Testis (tissue), 3 donors: ENCODE results near the gene KIF4A. TPM values are rescaled to one million over a fixed set of nuclear protein-coding genes. Genes with fewer than 3 reads are reported as not detected.
"Not testable (repeated sequence)": the region's sequence is repeated elsewhere in the genome, so short reads cannot be mapped to it uniquely, and the experiment has no call there.

Experiments
- DNase-seq: peaks from one replicate; pipeline ENCODE4 v3.0.0-alpha.2; 2019
- H3K27ac ChIP-seq, 2 donors: fragments of 200-600 bp; sonication (generic); one replicate each; pipeline ENCODE4 v1.5.1; 2019
- H3K27me3 ChIP-seq: fragments of 200-600 bp; sonication (generic); one replicate; pipeline ENCODE4 v1.5.1; 2019
- H3K36me3 ChIP-seq: fragments of 200-600 bp; sonication (generic); one replicate; pipeline ENCODE4 v1.5.1; 2017; ENCODE audit warnings: low read depth; ENCODE audit errors: missing control alignments
- H3K4me1 ChIP-seq: fragments of 200-600 bp; sonication (generic); one replicate; pipeline ENCODE4 v1.5.1; 2019
- H3K4me3 ChIP-seq, 2 donors: fragments of 200-600 bp; sonication (generic); one replicate each; pipeline ENCODE4 v1.5.1; 2017 to 2019
- H3K9me3 ChIP-seq: fragments of 200-600 bp; sonication (generic); one replicate; pipeline ENCODE4 v1.5.1; 2017
- CTCF ChIP-seq, 3 experiments: fragments of 450-650 bp in 2 of 3; fragments of 200-600 bp in 1 of 3; sonication (generic) in 1 of 3; IDR thresholded peaks; one replicate each; pipeline ENCODE4 v1.5.1; 2016 to 2019; ENCODE audit warnings: antibody characterized with exemption in 3 of 3, mild to moderate bottlenecking in 2 of 3, moderate library complexity in 1 of 3
- POLR2A ChIP-seq: fragments of 450-650 bp; IDR thresholded peaks from one replicate; pipeline ENCODE4 v1.6.1; 2017; ENCODE audit warnings: antibody characterized with exemption, mild to moderate bottlenecking, moderate library complexity
- WGBS, 2 donors: methylation state at CpG; one replicate each; pipeline ENCODE4 v1.1.5; 2018; 5-methylcytosine and 5-hydroxymethylcytosine counted together
- intact Hi-C: fragments of 100-400 bp; cut with DNase I; formaldehyde crosslinking; loops from one replicate; pipeline ENCODE4 v1.15.1; 2023; ENCODE audit warnings: low total_unique reads
- polyA plus RNA-seq: library from polyadenylated mRNA; stranded (reverse); fragments of 350-450 nt; fragmentation: Illumina TruSeq; extraction: RNeasy Lipid Tissue Mini Kit (QIAGEN cat#74804); gene quantifications from one replicate; pipeline ENCODE4 v1.2.3, GENCODE V29; 2014; ENCODE audit warnings: low read depth, low replicate concordance; ENCODE audit not compliant: insufficient read depth
- total RNA-seq, 2 donors: library from RNA; depleted of rRNA; stranded (reverse); fragments of >200 nt; gene quantifications; one replicate each; pipeline ENCODE4 v1.2.3, GENCODE V29; 2016

The KIF4A gene
- total and polyA plus RNA-seq, 3 donors from 2014 or later = 2.0 to 3.6 (median 2.4) TPM

GRCh38 chrX:70398899-70399298 lies 109.0 kb downstream of the KIF4A start:
- Histone ChIP-seq H3K27ac (no peak overlapping the region), H3K9me3 (no peaks in the 10 kb centered on the region), H3K4me1 (no peaks in the 10 kb centered on the region), H3K27me3 (no peaks in the 10 kb centered on the region), H3K36me3 (no peaks in the 10 kb centered on the region), H3K4me3 (no peak overlapping the region)
- intact Hi-C loops = no loop called here
- 80 to 90% methylated on average over 4 of the region's 4 CpGs for WGBS, 2 donors
- TF ChIP-seq POLR2A (no peak), CTCF (IDR thresholded peaks at IDR 0.05) (no peak)
- no peak for DNase-seq

- 100% methylated on average over 1 of the region's 3 CpGs; no CpG with 5 or more reads in 1 of the 2 donors for WGBS, 2 donors
- H3K4me3 ChIP-seq = not testable (repeated sequence)
These were observed 110.3 kb downstream of the KIF4A start for GRCh38 chrX:70400181-70400580.

GRCh38 chrX:70402721-70403120 lies 112.8 kb downstream of the KIF4A start:
- TF ChIP-seq CTCF (IDR thresholded peaks at IDR 0.05) = no peak
- TF ChIP-seq POLR2A = no peak
- Histone ChIP-seq H3K27me3 (no peaks in the 10 kb centered on the region), H3K9me3 (no peaks in the 10 kb centered on the region), H3K4me3 (no peak overlapping the region), H3K36me3 (no peaks in the 10 kb centered on the region), H3K4me1 (no peaks in the 10 kb centered on the region), H3K27ac (no peak overlapping the region)
- intact Hi-C loops = no loop called here
- DNase-seq = no peak
- 98 to 100% methylated on average over 2 of the region's 2 CpGs for WGBS, 2 donors

More at GRCh38 chrX:70400181-70400580, 110.3 kb downstream of the KIF4A start:
- DNase-seq, H3K27me3 ChIP-seq, intact Hi-C loops, H3K36me3 ChIP-seq, H3K9me3 ChIP-seq, H3K27ac ChIP-seq, H3K4me1 ChIP-seq: not testable (repeated sequence)

- no peaks in the 10 kb centered on the region for H3K27me3 ChIP-seq
These were observed 115.1 kb downstream of the KIF4A start for GRCh38 chrX:70405003-70405402.

GRCh38 chrX:70410921-70411320 lies 121.0 kb downstream of the KIF4A start:
- no peaks in the 10 kb centered on the region for H3K27me3 ChIP-seq
- H3K9me3 ChIP-seq = no peaks in the 10 kb centered on the region
- no peaks in the 10 kb centered on the region for H3K4me1 ChIP-seq
- TF ChIP-seq CTCF (IDR thresholded peaks at IDR 0.05) (no peak), POLR2A (no peak)
- no peaks in the 10 kb centered on the region for H3K36me3 ChIP-seq
- H3K4me3 ChIP-seq = no peak overlapping the region
- DNase-seq = no peak
- intact Hi-C loops = no loop called here
- no peak overlapping the region for H3K27ac ChIP-seq
- 85 to 96% methylated on average over 2 of the region's 2 CpGs for WGBS, 2 donors

More at GRCh38 chrX:70405003-70405402, 115.1 kb downstream of the KIF4A start:
- no peaks in the 10 kb centered on the region for H3K9me3 ChIP-seq
- no peak overlapping the region for H3K4me3 ChIP-seq
- DNase-seq = no peak
- H3K4me1 ChIP-seq = no peaks in the 10 kb centered on the region
- no peak for TF ChIP-seq POLR2A
- TF ChIP-seq CTCF (IDR thresholded peaks at IDR 0.05) = no peak
- no peak overlapping the region for H3K27ac ChIP-seq
- 78 to 100% methylated on average over 1 of the region's 1 CpG for WGBS, 2 donors
- no peaks in the 10 kb centered on the region for H3K36me3 ChIP-seq
- intact Hi-C loops = no loop called here
